KBM-7 (cell line): ENCODE measurements around the gene RPTOR.

Experiments
- DNase-seq: peaks from one replicate; pipeline ENCODE4 v3.0.0-alpha.2; 2015
- in situ Hi-C: fragments of 300-500 bp; cut with MboI; formaldehyde crosslinking; loops from 2 replicates; pipeline ENCODE4 v1.14.3; 2020; ENCODE audit warnings: low sequenced_read_pairs, low pct_unique_long_range_greater_than_20kb, mixed read lengths

Gene RPTOR

GRCh38 chr17:80582165-80582564 lies 37.5 kb downstream of the RPTOR start:
- in situ Hi-C loops: no loop called here
- no peak for DNase-seq

DNA sequence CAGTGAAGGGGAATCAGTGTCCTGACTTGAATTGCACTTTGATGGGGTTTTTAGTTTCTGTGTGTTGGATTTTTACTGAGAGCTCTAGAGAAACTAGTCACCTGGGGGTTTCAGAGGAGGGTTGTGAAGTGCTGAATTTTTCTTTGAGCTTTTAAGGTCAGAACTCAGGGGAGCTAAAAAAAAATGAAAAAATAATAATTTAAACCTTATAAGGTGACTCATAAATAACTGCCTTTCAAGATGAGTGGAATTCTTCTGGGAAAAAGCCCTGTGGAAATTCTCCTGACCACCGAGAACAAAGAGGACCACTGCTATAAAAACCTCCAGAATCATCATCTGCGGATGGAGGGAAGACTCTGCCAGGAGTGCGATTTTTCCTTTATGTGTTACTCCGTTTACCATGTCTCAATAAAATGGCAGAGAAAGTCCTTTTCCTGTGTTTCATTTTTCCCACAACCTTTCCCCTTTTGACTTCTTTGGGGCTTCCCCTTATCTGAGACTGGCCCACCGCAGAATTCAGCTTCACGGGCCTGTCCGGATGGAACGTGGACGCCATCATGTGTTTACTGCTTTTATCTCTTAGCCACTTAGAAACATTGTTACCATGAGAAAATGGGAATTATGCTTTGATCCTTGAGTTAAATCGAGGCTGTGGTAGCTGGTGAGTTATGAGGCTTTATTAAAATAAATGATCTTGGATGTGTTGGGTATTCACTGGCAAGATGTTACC lies 39.7 kb downstream of the RPTOR start:
- in situ Hi-C loops: no loop called here

DNA sequence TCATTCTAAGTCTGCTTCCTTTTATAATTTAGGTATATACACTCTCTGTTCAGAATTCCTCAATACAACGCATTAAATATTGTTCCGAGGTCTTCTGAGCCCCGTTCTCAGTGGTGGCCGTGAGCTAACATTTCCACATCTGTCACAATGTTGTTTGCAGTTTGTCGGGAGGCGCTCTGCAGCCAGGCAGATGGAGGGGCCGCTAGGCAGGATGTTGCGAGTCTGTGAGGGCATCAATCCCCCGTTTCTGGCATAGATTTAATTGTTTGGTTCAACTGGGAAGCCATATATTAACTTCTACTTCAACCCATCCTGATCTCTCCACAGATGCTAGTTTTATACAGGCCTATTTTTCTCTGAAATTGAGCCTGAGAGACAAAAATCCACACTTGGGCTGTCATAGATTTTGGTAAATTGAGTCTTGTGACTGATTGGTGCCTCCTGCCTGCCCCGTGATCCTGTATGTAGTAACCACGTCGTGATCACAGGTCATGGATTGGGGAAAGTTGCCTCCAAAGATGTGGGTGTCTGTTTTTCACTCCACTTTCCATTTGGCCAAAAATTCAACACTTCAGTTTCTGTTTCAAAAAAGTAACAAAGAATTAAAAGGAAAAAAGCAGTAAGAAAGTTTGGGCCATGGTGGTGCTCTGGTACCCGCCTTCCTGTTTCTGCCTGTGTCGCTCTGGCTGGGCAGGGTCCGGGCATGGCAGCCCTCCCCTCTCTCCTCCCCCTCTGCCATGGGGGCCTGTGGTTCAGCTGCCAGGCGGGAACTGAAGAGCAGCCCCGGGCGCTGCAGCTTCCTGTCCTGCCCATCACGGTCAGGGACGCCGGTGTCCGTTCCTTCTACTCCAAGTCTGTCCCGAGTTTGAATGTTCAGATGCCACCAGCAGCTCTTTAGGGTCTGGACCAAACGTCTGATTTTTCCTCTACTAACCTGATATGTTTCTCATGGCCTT lies 41.5 kb downstream of the RPTOR start:
- DNase-seq: no peak
- in situ Hi-C loops: no loop called here

More for the DNA sequence above, 39.7 kb downstream of the RPTOR start:
- no peak for DNase-seq

DNA sequence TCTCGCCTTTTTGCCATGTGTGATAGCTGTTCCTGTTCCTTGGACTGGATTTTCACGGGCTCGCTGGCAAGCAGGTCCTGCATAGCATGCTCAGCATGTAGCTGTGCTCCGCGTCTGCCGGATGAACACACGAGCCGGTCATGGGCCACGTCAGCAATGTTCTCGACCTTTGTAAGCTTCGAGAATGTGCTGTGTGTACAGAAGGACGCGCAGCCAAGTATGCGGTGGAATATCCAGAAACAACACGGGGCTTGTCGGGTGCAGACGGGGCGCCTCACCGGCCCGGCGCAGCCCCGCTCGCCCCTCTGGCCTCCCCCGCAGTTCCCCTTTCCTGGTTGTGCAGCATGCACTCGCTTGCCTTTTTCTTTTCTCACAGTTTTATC lies 42.2 kb downstream of the RPTOR start:
- DNase-seq: no peak
- in situ Hi-C loops: no loop called here

DNA sequence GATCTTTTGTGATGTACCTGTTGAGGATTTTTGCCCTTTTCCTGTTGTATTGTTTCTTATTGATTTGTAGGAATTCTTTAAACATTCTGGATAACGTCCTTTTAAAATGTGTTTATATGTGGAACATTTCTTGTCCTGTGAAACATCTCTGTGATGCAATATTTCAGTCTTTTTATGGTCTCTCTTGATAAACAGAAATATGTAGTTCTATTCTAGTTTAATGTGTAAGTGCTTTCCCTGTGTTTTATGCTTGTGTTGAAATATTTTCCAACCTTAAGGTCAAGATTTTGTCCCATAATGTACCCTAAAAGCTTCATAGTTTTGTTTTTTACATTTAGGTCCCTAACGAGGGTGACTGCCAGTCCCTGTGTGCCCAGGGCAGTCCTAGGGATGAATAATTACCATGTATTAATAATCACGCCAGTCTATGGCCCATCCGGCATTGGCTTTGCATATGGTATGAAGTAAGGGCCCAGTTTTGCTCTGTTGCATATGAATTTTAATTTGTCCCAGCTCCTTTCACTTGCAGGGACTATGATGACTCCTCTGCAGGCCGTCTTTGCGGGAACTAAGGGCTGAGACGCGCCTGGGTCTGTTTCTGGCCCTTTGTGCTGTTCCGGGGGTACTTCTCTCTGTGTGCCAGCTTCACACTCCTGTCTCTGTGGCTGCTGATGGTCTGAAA lies 44.2 kb downstream of the RPTOR start:
- in situ Hi-C loops: no loop called here
- no peak for DNase-seq

DNA sequence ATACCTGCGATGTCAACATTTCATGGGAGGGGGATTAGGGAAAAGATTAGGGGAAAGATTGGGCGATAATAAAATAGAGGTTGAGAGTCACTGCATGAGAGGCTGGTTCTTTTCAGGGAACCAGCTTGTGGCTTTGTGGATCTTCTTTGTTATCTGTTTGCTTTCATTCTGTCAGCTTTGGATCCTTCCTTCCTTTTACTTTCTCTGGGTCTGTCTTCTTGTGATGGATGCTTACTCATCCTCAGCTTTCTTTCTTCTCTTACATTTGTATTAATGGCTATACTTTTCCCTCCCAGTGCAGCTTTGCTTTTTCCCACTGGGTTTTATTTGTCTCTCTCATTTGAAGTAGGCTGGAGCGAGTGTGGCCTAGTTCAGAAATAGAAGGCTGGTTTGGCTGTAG lies 47.1 kb downstream of the RPTOR start:
- in situ Hi-C loops: no loop called here
- no peak for DNase-seq

DNA sequence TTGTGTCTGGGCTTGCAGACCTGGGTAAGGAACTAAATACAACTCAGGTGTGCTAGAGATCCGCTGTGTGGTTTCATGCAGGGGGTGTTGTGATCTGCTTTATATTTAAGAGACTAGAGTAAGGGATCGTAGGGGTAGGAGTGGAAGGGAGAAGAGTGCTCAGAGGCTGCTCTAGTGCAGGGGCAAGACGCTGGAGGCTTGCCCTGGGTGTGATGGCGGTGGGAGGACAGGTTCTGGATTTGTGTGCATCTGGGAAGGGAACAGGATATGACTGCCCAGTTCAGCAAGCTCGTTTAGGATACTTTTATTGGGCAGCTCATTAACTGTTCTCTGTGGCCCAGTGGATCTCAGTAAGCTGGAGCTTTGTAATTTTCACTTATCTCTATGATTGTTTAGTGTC lies 47.6 kb downstream of the RPTOR start:
- no peak for DNase-seq
- in situ Hi-C loops: no loop called here

GRCh38 chr17:80593181-80593580 lies 48.5 kb downstream of the RPTOR start:
- in situ Hi-C loops: no loop called here
- no peak for DNase-seq

DNA sequence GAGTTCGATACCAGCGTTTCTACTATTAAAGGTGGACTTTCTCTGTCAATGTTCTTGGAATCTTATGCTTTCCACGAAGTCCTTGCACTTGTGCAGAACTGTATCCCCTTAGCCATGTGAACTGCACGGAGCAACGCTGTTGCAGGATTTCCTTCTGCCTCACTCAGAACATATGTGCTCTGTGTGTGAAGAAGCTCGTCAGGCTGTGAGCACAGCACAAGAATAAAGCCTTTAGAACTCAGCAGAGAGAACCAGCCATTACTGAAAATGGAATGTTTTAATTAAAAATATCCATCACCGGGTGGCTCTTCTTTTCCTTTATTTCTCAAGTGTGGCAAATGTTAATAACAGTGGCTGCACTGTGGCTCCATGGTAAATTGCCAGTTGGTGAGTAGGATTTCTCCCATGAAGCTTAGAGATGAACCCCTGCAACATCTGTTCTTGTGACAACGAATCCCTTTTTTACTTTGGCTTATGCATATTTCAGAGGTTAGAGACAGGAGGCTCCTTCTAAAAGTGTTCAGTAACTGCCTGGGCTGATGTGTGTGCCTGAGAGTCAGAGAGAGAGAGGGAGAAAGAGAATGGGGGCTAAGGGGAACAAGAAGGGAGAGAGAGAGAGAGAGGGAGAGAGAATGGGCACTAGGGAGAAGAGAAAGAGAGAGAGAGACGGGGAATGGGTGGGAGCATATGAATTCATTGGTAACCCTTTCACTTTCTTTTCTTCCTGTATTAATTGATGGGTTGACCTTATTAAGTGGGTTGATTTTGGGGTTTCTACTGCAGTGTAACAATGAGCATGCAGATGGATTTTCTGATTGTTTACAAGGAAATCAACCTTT lies 50.0 kb downstream of the RPTOR start:
- no peak for DNase-seq

GRCh38 chr17:80596760-80597608 lies 52.3 kb downstream of the RPTOR start:
- no peak for DNase-seq
- in situ Hi-C loops: no loop called here

More for the DNA sequence above, 50.0 kb downstream of the RPTOR start:
- in situ Hi-C loops: no loop called here

DNA sequence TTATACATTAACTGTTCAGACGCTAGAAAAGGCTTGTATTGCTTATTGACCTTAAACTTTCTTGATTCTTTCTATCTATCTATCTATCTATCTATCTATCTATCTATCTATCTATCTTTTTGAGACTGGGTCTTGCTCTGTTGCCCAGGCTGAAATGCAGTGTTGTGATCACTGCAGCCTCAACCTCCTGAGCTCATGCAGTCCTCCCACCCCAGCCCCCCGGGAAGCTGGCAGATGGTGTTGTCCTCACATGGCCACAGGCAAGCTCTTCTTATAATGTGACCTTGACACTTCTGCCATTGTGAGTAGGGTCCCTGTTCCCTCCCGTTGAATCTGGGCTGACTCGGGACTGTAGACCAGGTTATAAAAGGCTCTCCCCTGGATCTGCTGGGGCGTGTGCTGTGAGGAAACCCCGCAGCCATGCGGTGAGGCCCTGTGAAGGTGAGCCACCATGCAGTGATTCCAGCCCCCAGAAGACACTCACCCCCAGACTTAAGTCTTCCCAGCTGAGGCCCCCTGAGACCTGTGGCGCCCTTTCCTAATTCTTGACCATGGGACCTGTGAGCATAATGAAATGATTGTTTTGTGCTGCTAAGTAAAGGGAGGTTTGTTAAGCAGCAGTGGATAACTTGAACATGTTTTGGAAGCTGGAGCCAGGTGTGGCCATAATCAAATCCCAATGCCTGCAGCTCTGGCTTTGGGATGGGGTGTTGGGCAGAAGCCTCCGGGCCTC lies 54.3 kb downstream of the RPTOR start:
- in situ Hi-C loops: no loop called here
- DNase-seq: no peak

DNA sequence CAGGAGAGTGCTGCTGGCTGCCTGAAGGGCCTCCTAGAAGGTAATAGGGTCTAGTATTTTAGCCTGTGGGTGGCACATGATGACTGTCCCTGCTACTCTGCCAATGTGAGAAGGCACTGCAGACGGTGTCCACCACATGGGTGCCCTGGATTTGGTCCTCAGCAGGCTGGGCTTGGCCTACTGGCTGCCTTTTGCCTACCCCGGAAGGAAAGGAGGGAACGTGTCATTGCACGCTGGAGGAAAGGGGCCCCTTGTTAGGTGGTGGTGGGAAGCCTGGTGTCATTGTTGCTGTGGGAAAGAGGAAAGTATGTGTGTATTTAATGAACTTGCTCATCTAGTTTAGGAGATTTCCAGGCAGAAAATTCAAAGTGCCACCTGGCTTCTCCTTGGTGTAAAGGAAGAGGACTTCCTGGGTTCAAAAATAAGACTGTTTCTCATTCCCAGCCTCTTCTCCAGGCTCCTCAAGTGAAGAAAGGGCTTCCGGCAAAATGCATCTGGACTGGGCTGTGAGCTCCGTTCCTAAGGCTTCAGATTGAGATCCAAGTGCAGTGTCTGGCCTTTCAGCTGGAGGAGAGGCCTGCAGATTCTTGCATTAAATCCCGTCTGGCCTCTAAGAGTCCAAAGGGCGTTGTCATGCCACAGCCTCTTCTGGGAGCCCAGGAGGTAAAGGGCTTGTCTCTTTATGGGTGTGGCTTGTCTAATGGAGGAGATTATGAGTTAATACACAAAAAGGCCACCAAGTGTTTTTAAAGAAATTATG lies 55.1 kb downstream of the RPTOR start:
- DNase-seq: no peak
- in situ Hi-C loops: no loop called here

- in situ Hi-C loops: no loop called here
- DNase-seq: no peak
Measured at GRCh38 chr17:80601146-80601545, 56.5 kb downstream of the RPTOR start.

DNA sequence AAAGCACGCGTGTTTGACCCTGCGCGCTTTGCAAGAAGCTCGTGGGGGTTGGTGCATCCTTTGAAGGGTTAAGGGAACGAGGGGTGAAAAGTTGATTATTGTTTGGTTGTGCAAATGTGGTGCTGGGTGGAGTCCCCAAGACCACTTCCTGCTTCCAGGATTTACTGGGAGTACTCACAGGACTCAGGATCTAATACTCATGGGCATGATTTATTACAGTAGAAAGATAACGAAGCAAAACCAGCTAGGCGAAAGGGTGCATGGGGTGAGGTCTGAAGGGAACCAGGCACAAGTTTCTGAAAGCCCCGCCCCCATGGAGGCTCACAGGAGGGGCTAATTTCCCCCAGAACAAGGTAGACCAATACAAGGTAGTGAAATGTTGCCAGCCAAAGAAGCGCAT lies 58.8 kb downstream of the RPTOR start:
- in situ Hi-C loops: no loop called here
- no peak for DNase-seq

DNA sequence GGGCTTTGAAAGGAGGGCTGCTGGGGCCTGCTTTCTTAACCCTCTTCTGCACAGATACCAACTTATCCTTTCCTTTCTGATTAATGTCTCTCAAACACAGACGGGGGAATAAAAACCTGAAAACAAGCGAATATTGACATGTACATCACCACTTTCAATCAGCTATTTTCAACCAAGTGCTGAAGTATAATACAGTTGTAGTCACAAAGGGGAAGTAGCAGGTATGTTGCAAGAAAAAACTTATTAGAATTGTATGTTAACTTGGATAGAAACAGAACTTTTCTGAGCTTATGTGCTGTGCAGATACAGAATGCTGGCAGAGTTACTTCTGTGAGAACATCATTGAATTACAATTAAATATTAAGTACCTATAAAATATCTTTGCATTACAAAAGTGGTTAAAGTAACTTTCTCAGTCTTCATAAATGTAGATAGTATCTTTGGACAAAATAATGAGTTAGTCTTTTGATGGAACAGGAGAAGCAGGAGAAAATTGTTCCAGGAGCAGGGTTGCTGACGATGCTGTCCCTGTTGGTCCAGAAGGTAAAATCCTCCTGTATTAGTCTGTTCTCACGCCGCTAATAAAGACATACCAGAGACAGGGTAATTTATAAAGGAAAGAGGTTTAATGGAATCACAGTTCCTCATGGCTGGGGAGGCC lies 59.5 kb downstream of the RPTOR start:
- in situ Hi-C loops: no loop called here
- DNase-seq: peak; percentile 38

DNA sequence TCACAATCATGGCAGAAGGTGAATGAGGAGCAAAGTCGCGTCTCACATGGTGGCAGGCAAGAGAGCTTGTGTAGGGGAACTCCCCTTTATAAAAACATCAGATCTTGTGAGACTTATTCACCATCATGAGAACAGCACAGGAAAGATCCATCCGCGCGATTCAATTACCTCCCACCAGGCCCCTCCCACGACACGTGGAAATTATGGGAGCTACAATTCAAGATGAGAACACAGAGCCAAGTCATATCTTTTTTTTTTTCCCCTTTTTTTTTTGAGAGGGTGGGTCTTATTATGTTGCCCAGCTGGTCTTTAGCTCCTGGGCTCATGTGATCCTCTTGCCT lies 60.0 kb downstream of the RPTOR start:
- no peak for DNase-seq
- in situ Hi-C loops: no loop called here
